T-cell (primary cell): ENCODE measurements around the gene WDR43. TPM values are rescaled to one million over a fixed set of nuclear protein-coding genes. Genes with fewer than 3 reads are reported as not detected.

Experiments
- ATAC-seq, 4 experiments: fragments of 200-7000 bp in 3 of 4; fragments of 150-1000 bp in 1 of 4; cut with Tn5 transposase; replicated peaks in 1 of 4; 1 replicate in 3 of 4; 2 replicates in 1 of 4; pipeline ENCODE4 v1.10.0; 2021; ENCODE audit warnings: moderate library complexity in 3 of 4, mild to moderate bottlenecking in 2 of 4, moderate number of reproducible peaks in 1 of 4
- CTCF ChIA-PET, 2 donors: fragments of 300-600 bp; sonication (Branson Sonifier 250); formaldehyde crosslinking; loops; one replicate each; lab custom pipeline; 2022; ENCODE audit warnings: antibody characterized with exemption in 2 of 2; lab: Charles Lee
- POLR2A ChIA-PET, 2 donors: fragments of 300-600 bp; sonication (Branson Sonifier 250); formaldehyde crosslinking; loops; one replicate each; lab custom pipeline; 2022; ENCODE audit warnings: antibody characterized with exemption in 2 of 2; lab: Charles Lee
- DNase-seq, 35 experiments: peaks; one replicate each; pipeline versions ENCODE4 v3.0.0 to v3.0.0-alpha.2; 2013 to 2023
- H3K27ac ChIP-seq: one replicate; pipeline ENCODE4 v1.5.1; 2013; ENCODE audit warnings: low read length
- H3K27me3 ChIP-seq, 2 experiments: replicated peaks in 1 of 2; 1 replicate in 1 of 2; 2 replicates in 1 of 2; pipeline versions ENCODE4 v1.6.1 to v1.7.0; 2013; ENCODE audit warnings: low read length in 1 of 2, mixed read lengths in 1 of 2; ENCODE audit not compliant: control insufficient read depth in 2 of 2, insufficient read depth in 2 of 2; ENCODE audit errors: extremely low read depth in 1 of 2
- H3K36me3 ChIP-seq, 2 donors: 1 replicate in 1 of 2; 2 replicates in 1 of 2; pipeline versions ENCODE4 v1.6.1 to v1.7.0; 2013; ENCODE audit warnings: low read length in 1 of 2; ENCODE audit not compliant: control insufficient read depth in 2 of 2, insufficient read depth in 1 of 2; ENCODE audit errors: extremely low read depth in 1 of 2
- H3K4me1 ChIP-seq, 2 experiments: 1 replicate in 1 of 2; 2 replicates in 1 of 2; pipeline versions ENCODE4 v1.6.1 to v1.7.0; 2013; ENCODE audit warnings: low read length in 2 of 2, mixed read lengths in 1 of 2; ENCODE audit not compliant: insufficient read depth in 2 of 2, control insufficient read depth in 1 of 2; ENCODE audit errors: extremely low read depth in 1 of 2
- H3K4me3 ChIP-seq, 2 donors: 1 replicate in 1 of 2; 2 replicates in 1 of 2; pipeline versions ENCODE4 v1.5.1 to v1.7.0; 2013; ENCODE audit warnings: mild to moderate bottlenecking in 2 of 2, low read length in 1 of 2, moderate library complexity in 1 of 2; ENCODE audit not compliant: control insufficient read depth in 1 of 2; ENCODE audit errors: extremely low read depth in 1 of 2
- H3K9me3 ChIP-seq: 2 replicates; pipeline ENCODE4 v1.7.0; 2013
- H3K27ac Mint-ChIP-seq, 2 donors: one replicate each; pipeline ENCODE4 v1.8.0; 2020 to 2021; ENCODE audit warnings: mild to moderate bottlenecking in 2 of 2, mixed read lengths in 2 of 2
- H3K27me3 Mint-ChIP-seq, 2 donors: one replicate each; pipeline ENCODE4 v1.8.0; 2021 to 2022; ENCODE audit warnings: mixed read lengths in 2 of 2
- H3K36me3 Mint-ChIP-seq: one replicate; pipeline ENCODE4 v1.8.0; 2021; ENCODE audit warnings: mixed read lengths
- H3K4me1 Mint-ChIP-seq, 3 donors: one replicate each; pipeline ENCODE4 v1.8.0; 2020 to 2022; ENCODE audit warnings: mixed read lengths in 3 of 3, mild to moderate bottlenecking in 1 of 3
- H3K4me3 Mint-ChIP-seq, 3 donors: one replicate each; pipeline ENCODE4 v1.8.0; 2020 to 2022; ENCODE audit warnings: mild to moderate bottlenecking in 3 of 3, mixed read lengths in 3 of 3, moderate library complexity in 3 of 3
- H3K9me3 Mint-ChIP-seq, 3 donors: one replicate each; pipeline ENCODE4 v1.8.0; 2020 to 2022; ENCODE audit warnings: mixed read lengths in 3 of 3
- WGBS: methylation state at CpG from one replicate; pipeline ENCODE4 v1.1.5; 2013; ENCODE audit warnings: missing lambda C conversion rate; ENCODE audit not compliant: insufficient coverage; 5-methylcytosine and 5-hydroxymethylcytosine counted together
- total RNA-seq, 35 experiments: library from RNA in 6 of 35; stranded (reverse) in 6 of 35; fragments of 120-200 nt in 1 of 35; gene quantifications; one replicate each; pipeline versions ENCODE4 v1.2.1 to v1.2.4 and lab custom pipeline; 2013 to 2026

Gene WDR43
- total RNA-seq, 5 donors from 2014 or later (not counting 1 experiment from before 2014, with no cell fraction given) = 58.0 to 68.4 (median 62.9) TPM

- no CpG with 5 or more reads among the region's 1 CpG for WGBS
- Histone ChIP-seq H3K27ac (no peak overlapping the region), H3K36me3 (peaks cover 3 to 53% of the 10 kb centered on the region in 2 donors), H3K4me1 (no peaks in the 10 kb centered on the region), H3K27me3 (no peaks in the 10 kb centered on the region), H3K4me3 (no peak overlapping the region), H3K9me3 (no peaks in the 10 kb centered on the region)
- DNase-seq (no peak), ATAC-seq (no peak)
- Mint-ChIP-seq H3K4me1 (peaks cover 0 to 4% (median 3%) of the 10 kb centered on the region in 3 donors), H3K36me3 (peaks cover 31% of the 10 kb centered on the region), H3K27me3 (no peaks in the 10 kb centered on the region), H3K9me3 (no peaks in the 10 kb centered on the region), H3K4me3 (no peak overlapping the region), H3K27ac (no peak overlapping the region)
- CTCF ChIA-PET = interaction anchor here in 1 of 2 donors (0.6 kb wide), 1 partner anchor 1225 kb away, joined by 3 read pairs; no protein-coding TSS in a partner anchor
- POLR2A ChIA-PET = interaction anchor here in 1 of 2 donors (0.6 kb wide), 1 partner anchor 95 kb away, joined by 3 read pairs; no protein-coding TSS in a partner anchor
These were observed 21.5 kb downstream of the WDR43 start for GRCh38 chr2:28915939-28916338.

DNA sequence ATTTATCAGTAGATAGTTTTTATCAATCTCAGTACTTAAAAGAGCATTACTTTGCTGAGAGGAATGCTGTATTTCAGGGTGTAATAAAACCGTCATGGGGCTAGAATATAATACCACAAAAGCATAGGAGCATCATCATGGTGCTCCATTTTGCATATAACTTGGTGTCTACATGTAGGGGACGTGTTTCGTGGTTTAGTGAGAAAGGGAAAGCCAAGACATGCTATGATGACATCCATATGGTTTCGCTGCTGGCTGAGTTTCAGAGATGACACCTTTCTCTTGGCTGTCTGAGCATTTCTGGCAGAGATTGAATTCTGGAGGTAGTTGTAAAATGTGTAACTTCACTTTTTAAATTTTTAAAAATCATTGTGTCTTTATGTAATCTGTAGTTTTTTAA lies 32.4 kb downstream of the WDR43 start:
- H3K4me3 Mint-ChIP-seq = no peak overlapping the region

GRCh38 chr2:28927469-28927868 lies 33.0 kb downstream of the WDR43 start:
- 100% methylated on average over 2 of the region's 2 CpGs for WGBS
- no peaks in the 10 kb centered on the region for H3K9me3 Mint-ChIP-seq

More for the DNA sequence above, 32.4 kb downstream of the WDR43 start:
- Histone ChIP-seq H3K4me1 (no peaks in the 10 kb centered on the region), H3K9me3 (no peaks in the 10 kb centered on the region), H3K27ac (no peak overlapping the region), H3K36me3 (peaks cover 5 to 87% of the 10 kb centered on the region in 2 donors), H3K4me3 (no peak overlapping the region), H3K27me3 (no peaks in the 10 kb centered on the region)
- Mint-ChIP-seq H3K27me3 (no peaks in the 10 kb centered on the region), H3K9me3 (no peaks in the 10 kb centered on the region), H3K27ac (no peak overlapping the region), H3K4me1 (no peaks in the 10 kb centered on the region), H3K36me3 (peaks cover 85% of the 10 kb centered on the region)
- no peak for DNase-seq
- ChIA-PET POLR2A (no interaction called here), CTCF (no interaction called here)
- ATAC-seq = no peak
- WGBS = 100% methylated on average over 2 of the region's 4 CpGs

DNA sequence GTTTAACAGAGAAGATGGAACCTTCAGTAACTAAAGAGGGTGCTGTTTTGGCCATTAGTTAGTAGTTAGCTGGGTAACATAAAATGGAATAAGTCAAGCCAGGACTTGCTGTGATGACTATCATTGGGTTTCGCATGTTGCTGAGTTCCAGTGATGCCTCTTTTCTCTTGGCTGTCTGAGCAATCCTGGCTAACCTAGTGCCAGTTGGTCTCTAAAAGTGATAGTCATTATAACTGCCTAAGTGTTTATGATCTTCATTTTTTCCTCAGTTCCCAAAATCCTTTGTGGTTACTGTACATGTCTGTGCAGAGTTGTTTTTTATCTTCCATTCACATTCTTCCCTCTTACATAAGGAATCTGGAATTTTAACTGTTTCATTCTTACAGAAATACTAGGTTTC lies 33.4 kb downstream of the WDR43 start:
- Mint-ChIP-seq H3K4me3 (no peak overlapping the region), H3K4me1 (no peaks in the 10 kb centered on the region), H3K9me3 (no peaks in the 10 kb centered on the region), H3K27ac (peak overlapping the region in 1 of 2 donors; percentile 40), H3K36me3 (peaks cover 83% of the 10 kb centered on the region), H3K27me3 (no peaks in the 10 kb centered on the region)
- Histone ChIP-seq H3K4me1 (no peaks in the 10 kb centered on the region), H3K27ac (no peak overlapping the region), H3K36me3 (peaks cover 5 to 88% of the 10 kb centered on the region in 2 donors), H3K4me3 (no peak overlapping the region), H3K27me3 (no peaks in the 10 kb centered on the region), H3K9me3 (no peaks in the 10 kb centered on the region)
- WGBS = 100% methylated on average over 1 of the region's 1 CpG
- ATAC-seq = no peak
- DNase-seq = no peak
- ChIA-PET POLR2A (interaction anchor here in 1 of 2 donors (0.6 kb wide), 1 partner anchor 177 kb away, joined by 4 read pairs; no protein-coding TSS in a partner anchor), CTCF (interaction anchor here in 1 of 2 donors (0.6 to 0.7 kb wide), 2 partner anchors 39 to 265 kb away, joined by 3 to 4 read pairs; no protein-coding TSS in a partner anchor)

More at GRCh38 chr2:28927469-28927868, 33.0 kb downstream of the WDR43 start:
- DNase-seq = no peak
- Histone ChIP-seq H3K27me3 (no peaks in the 10 kb centered on the region), H3K4me3 (no peak overlapping the region), H3K27ac (no peak overlapping the region), H3K36me3 (peaks cover 5 to 88% of the 10 kb centered on the region in 2 donors), H3K4me1 (no peaks in the 10 kb centered on the region), H3K9me3 (no peaks in the 10 kb centered on the region)
- no peaks in the 10 kb centered on the region for H3K4me1 Mint-ChIP-seq
- H3K4me3 Mint-ChIP-seq = no peak overlapping the region
- H3K27ac Mint-ChIP-seq = no peak overlapping the region
- no peaks in the 10 kb centered on the region for H3K27me3 Mint-ChIP-seq
- ChIA-PET CTCF (no interaction called here), POLR2A (no interaction called here)
- ATAC-seq = no peak
- H3K36me3 Mint-ChIP-seq = peaks cover 85% of the 10 kb centered on the region

- ATAC-seq (no peak), DNase-seq (no peak)
- Histone ChIP-seq H3K36me3 (peaks cover 3 to 85% of the 10 kb centered on the region in 2 donors), H3K4me1 (no peaks in the 10 kb centered on the region), H3K27ac (no peak overlapping the region), H3K27me3 (no peaks in the 10 kb centered on the region), H3K4me3 (no peak overlapping the region), H3K9me3 (no peaks in the 10 kb centered on the region)
- H3K27me3 Mint-ChIP-seq = no peaks in the 10 kb centered on the region
- ChIA-PET CTCF (no interaction called here), POLR2A (interaction anchor here in 1 of 2 donors (0.7 kb wide), 1 partner anchor 59 kb away, joined by 3 read pairs; the partner anchor contains the start of gene TRMT61B)
- peaks cover 68% of the 10 kb centered on the region for H3K36me3 Mint-ChIP-seq
- no peak overlapping the region for H3K4me3 Mint-ChIP-seq
- no peaks in the 10 kb centered on the region for H3K4me1 Mint-ChIP-seq
- H3K27ac Mint-ChIP-seq = no peak overlapping the region
- no peaks in the 10 kb centered on the region for H3K9me3 Mint-ChIP-seq
- no CpG with 5 or more reads among the region's 4 CpGs for WGBS
These were observed 35.1 kb downstream of the WDR43 start for GRCh38 chr2:28929581-28929980.

- H3K9me3 Mint-ChIP-seq = no peaks in the 10 kb centered on the region
- H3K4me3 Mint-ChIP-seq = no peak overlapping the region
- Histone ChIP-seq H3K9me3 (no peaks in the 10 kb centered on the region), H3K4me1 (no peaks in the 10 kb centered on the region), H3K27me3 (no peaks in the 10 kb centered on the region), H3K36me3 (peaks cover 0 to 87% of the 10 kb centered on the region in 2 donors), H3K4me3 (no peak overlapping the region), H3K27ac (no peak overlapping the region)
- peaks cover 62% of the 10 kb centered on the region for H3K36me3 Mint-ChIP-seq
- no peaks in the 10 kb centered on the region for H3K27me3 Mint-ChIP-seq
- no peaks in the 10 kb centered on the region for H3K4me1 Mint-ChIP-seq
- ATAC-seq (no peak), DNase-seq (no peak)
- ChIA-PET CTCF (no interaction called here), POLR2A (no interaction called here)
- no CpG with 5 or more reads among the region's 1 CpG for WGBS
- H3K27ac Mint-ChIP-seq = no peak overlapping the region
These were observed 35.7 kb downstream of the WDR43 start for GRCh38 chr2:28930205-28930604.
